COLO668 (cell line): ENCODE measurements around the gene FAM151B.
"Not testable (repeated sequence)": the region's sequence is repeated elsewhere in the genome, so short reads cannot be mapped to it uniquely, and the experiment has no call there.

Experiments used
- DNase-seq: peaks from one replicate; lab custom pipeline; 2025; ENCODE audit not compliant: unreplicated experiment; lab: John Stamatoyannopoulos, UW

The FAM151B gene

GRCh38 chr5:80503641-80504040, 15.7 kb downstream of the FAM151B start:
- no peak for DNase-seq

DNA sequence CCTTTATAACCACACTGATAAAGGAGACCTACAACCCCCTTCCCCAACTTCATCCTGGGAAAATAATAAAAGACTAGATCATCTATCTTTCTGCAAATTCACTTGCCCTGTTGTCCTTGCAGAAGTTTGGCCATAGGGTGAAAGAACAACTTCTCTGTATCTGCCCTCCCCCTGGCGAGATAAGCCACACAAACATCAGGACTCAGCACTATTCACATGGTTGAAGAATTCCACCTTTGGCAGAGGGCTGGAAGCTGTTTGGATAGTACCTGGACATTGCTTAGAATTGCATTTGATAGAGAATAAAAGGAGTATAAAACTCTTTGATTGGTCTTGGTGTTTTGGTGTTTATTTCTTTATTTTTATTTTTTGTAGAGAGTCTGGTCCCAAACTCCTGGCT, 16.9 kb downstream of the FAM151B start:
- DNase-seq, result no peak

DNA sequence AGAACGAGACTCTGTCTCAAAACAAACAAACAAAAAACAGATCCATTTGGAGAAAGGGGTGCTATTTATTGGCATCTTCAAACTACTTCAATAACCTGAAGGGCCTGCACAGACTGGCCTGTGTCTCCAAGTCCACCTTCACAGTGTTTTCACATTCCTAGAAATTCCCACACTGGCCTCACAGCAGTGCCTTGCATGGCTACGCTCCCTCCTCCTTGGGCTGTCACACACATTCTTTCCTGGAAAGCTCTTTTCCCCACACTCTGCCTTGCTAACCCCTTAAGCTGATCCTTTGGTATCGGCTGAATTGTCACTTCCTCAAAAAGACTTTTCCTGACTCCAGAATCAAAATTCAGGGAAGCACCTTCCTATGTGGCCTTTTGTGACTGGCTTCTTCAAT, 19.8 kb downstream of the FAM151B start:
- no peak for DNase-seq

DNA sequence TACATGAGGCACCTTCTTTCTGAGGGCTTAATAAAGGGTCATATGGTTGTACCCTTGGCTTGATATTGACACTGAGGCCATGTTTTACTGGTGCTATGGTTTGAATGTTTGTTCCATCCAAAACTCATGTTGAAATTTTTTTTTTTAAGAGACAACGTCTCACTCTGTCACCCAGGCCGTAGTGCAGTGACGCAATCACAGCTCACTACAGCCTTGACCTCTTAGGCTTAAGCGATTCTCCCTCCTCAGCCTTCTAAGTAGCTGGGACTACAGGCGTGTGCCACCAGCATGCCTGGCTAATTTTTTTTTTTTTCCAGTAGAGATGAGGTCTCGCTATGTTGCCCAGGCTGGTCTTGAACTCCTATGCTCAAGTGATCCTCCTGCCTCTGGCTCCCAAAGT, 20.9 kb downstream of the FAM151B start:
- no peak for DNase-seq

DNA sequence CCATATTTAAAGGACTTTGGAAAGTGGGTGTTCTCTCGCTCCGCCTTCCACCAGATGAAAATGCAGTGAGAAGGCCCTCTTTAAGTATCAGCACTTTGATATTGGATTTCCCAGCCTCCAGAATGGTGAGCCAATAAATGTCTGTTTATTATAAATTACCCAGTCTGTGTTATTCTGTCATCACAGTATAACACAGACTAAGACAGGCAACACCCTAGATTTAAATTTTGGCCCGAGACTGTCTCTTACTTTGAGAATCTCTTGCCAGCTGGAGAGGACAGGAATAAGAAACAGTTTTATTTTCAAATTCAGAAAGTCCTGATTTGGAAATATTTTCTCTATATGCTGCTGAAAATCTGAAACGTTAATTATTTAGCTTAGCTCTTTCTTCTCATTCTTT, 21.5 kb downstream of the FAM151B start:
- no peak for DNase-seq

DNA sequence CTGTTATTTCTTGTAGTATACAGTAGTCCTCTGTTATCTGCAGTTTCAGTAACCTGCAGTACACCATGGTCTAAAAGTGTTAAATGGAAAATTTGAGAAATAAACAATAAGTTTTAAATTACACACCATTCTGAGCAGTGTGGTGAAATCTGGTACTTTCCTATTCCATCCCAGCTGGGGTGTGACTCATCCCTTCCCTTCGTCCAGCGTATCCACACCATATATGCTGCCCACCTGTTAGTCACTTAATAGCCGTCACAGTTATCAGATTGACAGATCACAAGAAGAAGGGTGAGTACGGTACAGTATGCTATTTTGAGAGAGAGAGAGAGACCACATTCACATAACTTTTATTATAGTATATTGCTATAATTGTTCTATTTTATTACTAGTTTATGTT, 28.9 kb downstream of the FAM151B start:
- no peak for DNase-seq

DNA sequence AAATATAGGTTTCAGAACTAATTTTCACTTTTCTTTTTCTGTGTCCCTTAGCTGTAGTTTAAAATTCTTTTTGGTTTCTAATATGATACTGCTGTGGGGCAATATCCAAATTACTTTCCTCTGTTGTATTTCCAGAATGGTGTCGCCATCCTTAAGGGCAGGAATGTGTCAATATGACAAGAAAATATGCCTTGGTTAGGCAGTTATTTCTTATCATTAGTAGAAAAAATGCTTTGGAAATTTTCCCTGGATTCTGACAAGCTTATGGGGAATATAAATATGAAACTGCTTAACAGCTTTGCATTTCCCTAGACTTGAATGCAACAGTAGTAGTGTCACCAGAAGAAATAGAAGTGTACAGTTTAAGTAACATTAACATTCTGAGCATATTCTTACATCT, 52.8 kb downstream of the FAM151B start:
- no peak for DNase-seq

- DNase-seq, result no peak
Observed at GRCh38 chr5:80541392-80541791, 53.5 kb downstream of the FAM151B start.

DNA sequence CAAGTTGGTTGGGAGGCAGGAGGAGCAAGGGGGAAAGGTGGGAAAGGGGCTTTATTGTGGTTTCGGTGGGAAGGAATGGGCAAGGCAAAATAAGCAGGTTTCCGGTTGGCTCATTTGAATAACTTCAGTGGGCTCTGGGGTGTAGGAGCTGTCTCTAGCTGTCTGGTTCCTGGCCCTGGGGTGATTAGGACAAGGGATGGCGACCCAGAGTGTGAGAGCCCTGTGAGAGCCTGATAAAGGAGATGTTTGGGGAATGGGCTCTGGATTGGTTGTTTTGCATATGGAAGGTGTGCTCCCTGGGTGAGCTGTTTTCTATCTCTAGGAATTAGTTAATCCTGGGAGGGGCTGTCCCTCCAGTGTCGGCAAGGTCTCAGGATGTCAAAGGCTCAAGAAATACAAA, 66.7 kb downstream of the FAM151B start:
- DNase-seq, result no peak

DNA sequence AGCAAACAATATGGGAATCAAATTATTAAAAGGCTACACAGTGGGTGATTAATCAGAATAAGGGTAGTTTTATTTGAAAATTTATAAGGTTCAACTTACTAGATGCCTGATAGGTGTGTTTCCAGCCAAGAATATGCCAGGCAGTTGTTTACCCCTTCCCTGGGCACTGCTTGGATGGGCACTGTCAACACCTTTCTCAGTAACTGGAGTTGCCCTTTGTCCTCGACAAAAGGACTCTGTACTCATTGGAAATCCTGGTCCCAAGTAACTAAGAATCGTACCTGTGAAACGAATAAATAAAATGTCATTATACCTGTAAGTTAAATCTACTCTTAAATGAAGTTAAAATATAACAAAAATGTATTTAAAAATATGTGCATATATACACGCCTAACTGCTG, 67.2 kb downstream of the FAM151B start:
- DNase-seq, result no peak

GRCh38 chr5:80559244-80559643, 71.3 kb downstream of the FAM151B start:
- no peak for DNase-seq

DNA sequence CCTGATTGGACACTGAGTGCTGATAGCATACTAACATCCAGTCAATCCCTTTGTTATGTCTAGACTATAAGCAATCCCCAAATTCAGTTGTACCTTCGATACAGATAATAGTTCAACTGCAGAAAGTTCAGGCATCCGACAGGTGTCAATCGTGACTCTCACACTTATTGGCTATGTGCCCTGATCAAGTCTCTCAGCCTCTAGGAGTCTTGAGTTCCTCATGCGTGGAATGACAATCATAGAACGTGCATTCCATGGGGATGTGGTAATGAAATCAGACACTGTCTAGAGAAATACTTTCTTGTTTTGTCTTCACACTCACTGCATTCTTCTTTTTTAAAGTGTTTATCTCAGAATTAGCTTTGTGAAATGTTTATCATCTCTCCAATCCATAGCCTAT, 77.4 kb downstream of the FAM151B start:
- DNase-seq, result no peak

DNA sequence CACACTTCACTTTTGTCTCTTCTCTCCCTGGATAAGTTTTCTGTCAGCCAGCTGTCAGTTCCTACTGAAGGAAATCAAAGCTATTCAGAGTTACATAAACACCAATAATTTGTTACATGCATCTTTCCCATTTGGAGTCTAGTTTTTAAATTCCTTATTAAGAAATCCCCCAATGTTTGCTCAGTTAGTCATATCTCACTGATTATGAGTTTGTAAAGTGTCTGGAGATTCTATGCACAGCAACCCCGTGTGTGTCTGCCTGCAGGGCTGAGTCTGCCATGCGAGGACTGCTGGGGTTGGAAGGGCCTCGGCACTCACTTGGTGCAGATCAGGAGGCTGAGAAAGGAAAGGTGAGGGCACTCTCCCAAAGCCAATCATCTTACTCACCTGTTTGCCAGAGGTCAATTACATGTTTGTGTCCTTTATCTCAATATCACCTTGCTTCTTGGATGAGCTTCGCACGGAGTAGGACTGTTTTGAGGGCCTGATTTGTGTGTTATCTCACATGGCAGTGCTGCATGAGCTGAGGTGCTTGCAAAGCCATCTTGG, 78.9 kb downstream of the FAM151B start:
- no peak for DNase-seq

- DNase-seq, result no peak
Observed at GRCh38 chr5:80568251-80568650, 80.4 kb downstream of the FAM151B start.

DNA sequence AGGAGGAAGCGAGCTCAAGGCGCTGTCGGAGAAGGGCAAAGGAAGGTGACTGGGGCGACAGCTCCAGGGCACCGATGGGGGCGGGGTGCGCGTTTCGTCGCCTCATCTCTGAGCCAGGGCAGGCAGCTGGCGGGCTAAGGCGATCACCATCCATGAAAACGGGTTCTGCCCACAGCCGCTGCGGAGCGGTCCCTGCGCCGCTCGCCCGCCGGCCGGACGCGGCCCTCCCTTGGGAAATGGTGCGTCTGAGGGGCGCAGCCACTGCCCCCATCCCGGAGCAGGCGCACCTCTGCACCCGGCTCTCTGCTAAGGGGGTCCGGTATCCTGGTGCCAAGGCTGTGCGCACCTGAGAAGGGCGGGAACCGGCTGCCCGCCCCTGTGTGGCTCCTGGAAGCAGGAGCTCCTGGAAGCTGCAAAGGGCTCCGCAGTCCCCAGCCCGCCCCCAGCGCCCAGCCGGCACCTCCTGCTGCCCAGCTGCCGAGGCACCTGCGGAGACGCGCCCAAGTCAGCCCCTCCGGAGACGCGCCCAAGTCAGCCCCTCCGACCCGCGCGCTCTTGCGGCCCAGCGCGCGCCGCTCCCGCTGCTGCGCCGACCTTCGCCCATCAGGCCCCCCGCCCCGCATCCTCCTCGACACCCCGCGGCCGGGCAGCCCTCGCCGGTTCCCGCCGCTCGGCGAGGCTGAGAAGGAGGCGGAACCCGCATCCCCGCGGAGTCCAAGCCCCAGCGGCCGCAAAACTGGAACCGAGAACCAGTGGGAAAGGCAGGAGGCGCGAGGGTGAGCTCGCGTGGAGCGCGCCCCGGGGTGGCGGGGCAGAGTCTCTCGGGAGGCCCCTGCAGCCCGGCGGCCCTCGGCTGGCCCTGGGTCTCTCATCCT, 81.4 kb downstream of the FAM151B start:
- peak; percentile 47 for DNase-seq

- DNase-seq, result peak; percentile 64
Observed at GRCh38 chr5:80569961-80570786, 82.3 kb downstream of the FAM151B start, which contains the start of gene ANKRD34B. ANKRD34B (minus strand) TSS chr5:80570280; CDS start chr5:80560019, 10,261 bp downstream.

DNA sequence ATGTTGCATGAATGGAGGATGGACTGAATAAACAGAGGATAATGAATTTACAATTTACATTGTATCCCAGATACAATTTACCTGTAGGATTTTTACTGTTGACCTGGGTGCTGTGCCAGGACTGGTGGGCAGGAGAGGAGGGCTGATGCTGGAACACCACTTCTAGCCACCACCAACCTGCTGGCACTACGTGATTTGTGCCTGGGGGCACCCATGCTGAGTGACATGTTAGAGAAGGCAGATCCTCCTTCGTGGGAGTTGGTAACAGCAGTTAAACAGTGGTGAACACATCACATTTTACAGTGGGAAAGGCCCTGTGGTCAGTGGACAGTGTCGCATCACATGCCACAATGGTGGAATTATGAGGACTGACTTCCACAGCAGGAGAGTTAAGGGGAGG, 85.2 kb downstream of the FAM151B start:
- DNase-seq, result no peak

DNA sequence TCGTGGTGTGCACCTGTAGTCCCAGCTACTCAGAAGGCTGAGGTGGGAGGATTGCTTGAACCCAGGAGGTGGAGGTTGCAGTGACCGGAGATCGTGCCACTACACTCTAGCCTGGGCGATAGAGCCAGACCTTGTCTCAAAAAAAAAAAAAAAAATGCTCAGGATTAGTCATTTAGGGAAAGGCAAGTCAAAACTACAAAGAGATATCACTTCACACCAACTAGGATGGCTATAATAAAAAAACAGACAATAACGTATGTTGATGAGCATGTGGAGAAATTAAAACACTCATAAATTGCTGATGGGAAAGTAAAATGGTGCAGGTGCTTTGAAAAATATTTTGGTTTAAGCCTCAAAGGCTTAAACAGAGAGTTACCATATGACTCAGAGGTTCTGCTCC, 88.5 kb downstream of the FAM151B start:
- DNase-seq, result no peak

DNA sequence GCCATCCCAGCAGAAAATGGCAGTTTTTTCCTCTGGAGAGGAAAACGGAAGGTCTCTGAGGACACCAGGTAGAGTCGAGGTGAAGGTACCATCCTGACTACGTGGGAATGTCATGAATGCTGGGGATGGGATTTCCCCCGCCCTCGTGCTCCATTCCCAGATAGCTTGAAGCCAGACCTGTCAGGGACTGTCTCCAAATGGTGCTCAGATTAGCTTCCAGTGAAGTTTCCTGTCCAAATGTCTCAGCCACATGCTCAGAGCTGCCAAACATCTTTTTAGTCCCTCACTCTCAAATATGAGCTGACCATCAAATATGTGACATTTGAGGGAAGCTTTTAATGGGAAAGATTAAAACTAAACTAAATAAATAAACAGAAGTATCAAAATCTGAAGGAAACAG, 89.8 kb downstream of the FAM151B start:
- DNase-seq, result no peak

GRCh38 chr5:80579050-80579449, 91.2 kb downstream of the FAM151B start:
- no peak for DNase-seq

DNA sequence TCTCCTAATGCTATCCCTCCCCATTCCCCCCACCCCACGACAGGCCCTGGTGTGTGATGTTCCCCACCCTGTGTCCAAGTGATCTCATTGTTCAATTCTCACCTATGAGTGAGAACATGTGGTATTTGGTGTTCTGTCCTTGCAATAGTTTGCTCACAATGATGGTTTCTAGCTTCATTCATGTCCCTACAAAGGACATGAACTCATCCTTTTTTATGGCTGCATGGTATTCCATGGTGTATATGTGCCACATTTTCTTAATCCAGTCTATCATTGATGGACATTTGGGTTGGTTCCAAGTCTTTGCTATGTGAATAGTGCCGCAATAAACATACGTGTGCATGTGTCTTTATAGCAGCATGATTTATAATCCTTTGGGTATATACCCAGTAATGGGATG, 92.4 kb downstream of the FAM151B start:
- not testable (repeated sequence) for DNase-seq

- DNase-seq, result no peak
Observed at GRCh38 chr5:80584770-80585169, 96.9 kb downstream of the FAM151B start.
